GM12878 (cell line): ENCODE measurements around the gene ATG9A.

Experiments used
- EGR1 ChIP-seq, 2 experiments: IDR thresholded peaks; 1 replicate in 1 of 2; 2 replicates in 1 of 2; pipeline ENCODE4 v1.6.1; 2011 to 2012; ENCODE audit warnings: low read depth in 2 of 2, low read length in 2 of 2, borderline replicate concordance in 1 of 2, mild to moderate bottlenecking in 1 of 2, moderate library complexity in 1 of 2
- ESRRA ChIP-seq: IDR thresholded peaks from 2 replicates; pipeline ENCODE4 v1.6.1; 2012; ENCODE audit warnings: mild to moderate bottlenecking, low read length, improper control_type of control experiment
- MXI1 ChIP-seq: fragments of 150-350 bp; IDR thresholded peaks from 2 replicates; pipeline ENCODE4 v1.6.1; 2011; ENCODE audit warnings: low read depth, mild to moderate bottlenecking, inconsistent platforms, low read length, improper control_type of control experiment
- POLR2AphosphoS5 ChIP-seq: IDR thresholded peaks from 2 replicates; pipeline ENCODE4 v1.6.1; 2011; ENCODE audit warnings: mild to moderate bottlenecking, low read length, inconsistent platforms
- YY1 ChIP-seq: IDR thresholded peaks from 2 replicates; pipeline ENCODE4 v1.6.1; 2011; ENCODE audit warnings: low read depth, mild to moderate bottlenecking, low read length
- ZNF217 ChIP-seq: fragments of 450-650 bp; IDR thresholded peaks from 2 replicates; pipeline ENCODE4 v1.6.1; 2017; ENCODE audit warnings: antibody characterized with exemption, mild to moderate bottlenecking
- TF ChIP-seq, protein P1 (sequence below), 3 experiments: IDR thresholded peaks in 2 of 3; conservative IDR thresholded peaks in 1 of 3; 2 replicates each; pipeline ENCODE4 v1.5.1; 2011; ENCODE audit warnings: low read depth in 3 of 3, low read length in 3 of 3, mild to moderate bottlenecking in 3 of 3, control low read depth in 2 of 3, moderate library complexity in 2 of 3, inconsistent platforms in 1 of 3, mixed read lengths in 1 of 3; ENCODE audit not compliant: control insufficient read depth in 2 of 3, insufficient read depth in 1 of 3; ENCODE audit errors: extremely low read depth in 1 of 3
- TF ChIP-seq, protein P2 (sequence below): fragments of 450-650 bp; IDR thresholded peaks from 2 replicates; pipeline ENCODE4 v1.6.1; 2018; ENCODE audit warnings: mild to moderate bottlenecking, low read depth, moderate library complexity; ENCODE audit not compliant: partially characterized antibody
- TF ChIP-seq, protein P3 (sequence below): fragments of 450-650 bp; IDR thresholded peaks from 2 replicates; pipeline ENCODE4 v1.6.1; 2017; ENCODE audit warnings: mild to moderate bottlenecking, moderate library complexity
- TF ChIP-seq, protein P4 (sequence below): IDR thresholded peaks from 2 replicates; pipeline ENCODE4 v1.6.1; 2012; ENCODE audit warnings: low read depth, low read length, improper control_type of control experiment
- TF ChIP-seq, protein P5 (sequence below): fragments of 450-650 bp; IDR thresholded peaks from 2 replicates; pipeline ENCODE4 v1.6.1; 2014; ENCODE audit warnings: mild to moderate bottlenecking

DNA sequence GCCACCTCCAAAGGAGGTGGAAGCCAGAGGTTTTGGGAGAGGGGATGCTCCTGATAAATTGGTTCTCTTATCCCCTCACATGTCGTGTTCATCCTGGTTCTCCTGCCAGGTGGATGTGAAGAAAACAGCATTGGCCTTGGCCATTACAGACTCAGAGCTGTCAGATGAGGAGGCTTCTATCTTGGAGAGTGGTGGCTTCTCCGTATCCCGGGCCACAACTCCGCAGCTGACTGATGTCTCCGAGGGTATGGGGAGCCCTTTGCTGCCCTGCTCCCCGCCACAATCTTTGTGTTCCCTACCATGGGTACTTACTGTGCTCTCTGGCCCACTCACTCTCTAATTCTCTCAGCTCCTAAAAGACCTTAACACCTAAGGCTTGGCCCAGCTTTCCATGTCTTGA is 47.9 kb downstream of the ATG9A start:
- TF ChIP-seq YY1, result no peak
- TF ChIP-seq, protein P1, sequence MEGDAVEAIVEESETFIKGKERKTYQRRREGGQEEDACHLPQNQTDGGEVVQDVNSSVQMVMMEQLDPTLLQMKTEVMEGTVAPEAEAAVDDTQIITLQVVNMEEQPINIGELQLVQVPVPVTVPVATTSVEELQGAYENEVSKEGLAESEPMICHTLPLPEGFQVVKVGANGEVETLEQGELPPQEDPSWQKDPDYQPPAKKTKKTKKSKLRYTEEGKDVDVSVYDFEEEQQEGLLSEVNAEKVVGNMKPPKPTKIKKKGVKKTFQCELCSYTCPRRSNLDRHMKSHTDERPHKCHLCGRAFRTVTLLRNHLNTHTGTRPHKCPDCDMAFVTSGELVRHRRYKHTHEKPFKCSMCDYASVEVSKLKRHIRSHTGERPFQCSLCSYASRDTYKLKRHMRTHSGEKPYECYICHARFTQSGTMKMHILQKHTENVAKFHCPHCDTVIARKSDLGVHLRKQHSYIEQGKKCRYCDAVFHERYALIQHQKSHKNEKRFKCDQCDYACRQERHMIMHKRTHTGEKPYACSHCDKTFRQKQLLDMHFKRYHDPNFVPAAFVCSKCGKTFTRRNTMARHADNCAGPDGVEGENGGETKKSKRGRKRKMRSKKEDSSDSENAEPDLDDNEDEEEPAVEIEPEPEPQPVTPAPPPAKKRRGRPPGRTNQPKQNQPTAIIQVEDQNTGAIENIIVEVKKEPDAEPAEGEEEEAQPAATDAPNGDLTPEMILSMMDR (IDR thresholded peaks at IDR 0.05 in 2 of 3, conservative IDR thresholded peaks at IDR 0.05 in 1 of 3; ENCODE audit: control insufficient read depth in 2 of 3, extremely low read depth in 1 of 3, insufficient read depth in 1 of 3, low read depth in 3 of 3, low read length in 3 of 3), result no peak
- TF ChIP-seq, protein P2, sequence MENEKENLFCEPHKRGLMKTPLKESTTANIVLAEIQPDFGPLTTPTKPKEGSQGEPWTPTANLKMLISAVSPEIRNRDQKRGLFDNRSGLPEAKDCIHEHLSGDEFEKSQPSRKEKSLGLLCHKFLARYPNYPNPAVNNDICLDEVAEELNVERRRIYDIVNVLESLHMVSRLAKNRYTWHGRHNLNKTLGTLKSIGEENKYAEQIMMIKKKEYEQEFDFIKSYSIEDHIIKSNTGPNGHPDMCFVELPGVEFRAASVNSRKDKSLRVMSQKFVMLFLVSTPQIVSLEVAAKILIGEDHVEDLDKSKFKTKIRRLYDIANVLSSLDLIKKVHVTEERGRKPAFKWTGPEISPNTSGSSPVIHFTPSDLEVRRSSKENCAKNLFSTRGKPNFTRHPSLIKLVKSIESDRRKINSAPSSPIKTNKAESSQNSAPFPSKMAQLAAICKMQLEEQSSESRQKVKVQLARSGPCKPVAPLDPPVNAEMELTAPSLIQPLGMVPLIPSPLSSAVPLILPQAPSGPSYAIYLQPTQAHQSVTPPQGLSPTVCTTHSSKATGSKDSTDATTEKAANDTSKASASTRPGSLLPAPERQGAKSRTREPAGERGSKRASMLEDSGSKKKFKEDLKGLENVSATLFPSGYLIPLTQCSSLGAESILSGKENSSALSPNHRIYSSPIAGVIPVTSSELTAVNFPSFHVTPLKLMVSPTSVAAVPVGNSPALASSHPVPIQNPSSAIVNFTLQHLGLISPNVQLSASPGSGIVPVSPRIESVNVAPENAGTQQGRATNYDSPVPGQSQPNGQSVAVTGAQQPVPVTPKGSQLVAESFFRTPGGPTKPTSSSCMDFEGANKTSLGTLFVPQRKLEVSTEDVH, result no peak
- TF ChIP-seq, protein P3, sequence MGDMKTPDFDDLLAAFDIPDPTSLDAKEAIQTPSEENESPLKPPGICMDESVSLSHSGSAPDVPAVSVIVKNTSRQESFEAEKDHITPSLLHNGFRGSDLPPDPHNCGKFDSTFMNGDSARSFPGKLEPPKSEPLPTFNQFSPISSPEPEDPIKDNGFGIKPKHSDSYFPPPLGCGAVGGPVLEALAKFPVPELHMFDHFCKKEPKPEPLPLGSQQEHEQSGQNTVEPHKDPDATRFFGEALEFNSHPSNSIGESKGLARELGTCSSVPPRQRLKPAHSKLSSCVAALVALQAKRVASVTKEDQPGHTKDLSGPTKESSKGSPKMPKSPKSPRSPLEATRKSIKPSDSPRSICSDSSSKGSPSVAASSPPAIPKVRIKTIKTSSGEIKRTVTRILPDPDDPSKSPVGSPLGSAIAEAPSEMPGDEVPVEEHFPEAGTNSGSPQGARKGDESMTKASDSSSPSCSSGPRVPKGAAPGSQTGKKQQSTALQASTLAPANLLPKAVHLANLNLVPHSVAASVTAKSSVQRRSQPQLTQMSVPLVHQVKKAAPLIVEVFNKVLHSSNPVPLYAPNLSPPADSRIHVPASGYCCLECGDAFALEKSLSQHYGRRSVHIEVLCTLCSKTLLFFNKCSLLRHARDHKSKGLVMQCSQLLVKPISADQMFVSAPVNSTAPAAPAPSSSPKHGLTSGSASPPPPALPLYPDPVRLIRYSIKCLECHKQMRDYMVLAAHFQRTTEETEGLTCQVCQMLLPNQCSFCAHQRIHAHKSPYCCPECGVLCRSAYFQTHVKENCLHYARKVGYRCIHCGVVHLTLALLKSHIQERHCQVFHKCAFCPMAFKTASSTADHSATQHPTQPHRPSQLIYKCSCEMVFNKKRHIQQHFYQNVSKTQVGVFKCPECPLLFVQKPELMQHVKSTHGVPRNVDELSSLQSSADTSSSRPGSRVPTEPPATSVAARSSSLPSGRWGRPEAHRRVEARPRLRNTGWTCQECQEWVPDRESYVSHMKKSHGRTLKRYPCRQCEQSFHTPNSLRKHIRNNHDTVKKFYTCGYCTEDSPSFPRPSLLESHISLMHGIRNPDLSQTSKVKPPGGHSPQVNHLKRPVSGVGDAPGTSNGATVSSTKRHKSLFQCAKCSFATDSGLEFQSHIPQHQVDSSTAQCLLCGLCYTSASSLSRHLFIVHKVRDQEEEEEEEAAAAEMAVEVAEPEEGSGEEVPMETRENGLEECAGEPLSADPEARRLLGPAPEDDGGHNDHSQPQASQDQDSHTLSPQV, result no peak
- TF ChIP-seq POLR2AphosphoS5, result no peak
- no peak for TF ChIP-seq EGR1 (IDR thresholded peaks at IDR 0.05; ENCODE audit: borderline replicate concordance in 1 of 2, low read depth in 2 of 2, low read length in 2 of 2)
- TF ChIP-seq MXI1, result no peak
- TF ChIP-seq, protein P4, sequence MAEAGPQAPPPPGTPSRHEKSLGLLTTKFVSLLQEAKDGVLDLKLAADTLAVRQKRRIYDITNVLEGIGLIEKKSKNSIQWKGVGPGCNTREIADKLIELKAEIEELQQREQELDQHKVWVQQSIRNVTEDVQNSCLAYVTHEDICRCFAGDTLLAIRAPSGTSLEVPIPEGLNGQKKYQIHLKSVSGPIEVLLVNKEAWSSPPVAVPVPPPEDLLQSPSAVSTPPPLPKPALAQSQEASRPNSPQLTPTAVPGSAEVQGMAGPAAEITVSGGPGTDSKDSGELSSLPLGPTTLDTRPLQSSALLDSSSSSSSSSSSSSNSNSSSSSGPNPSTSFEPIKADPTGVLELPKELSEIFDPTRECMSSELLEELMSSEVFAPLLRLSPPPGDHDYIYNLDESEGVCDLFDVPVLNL, result no peak
- TF ChIP-seq ZNF217, result no peak
- no peak for TF ChIP-seq ESRRA
- TF ChIP-seq, protein P5, sequence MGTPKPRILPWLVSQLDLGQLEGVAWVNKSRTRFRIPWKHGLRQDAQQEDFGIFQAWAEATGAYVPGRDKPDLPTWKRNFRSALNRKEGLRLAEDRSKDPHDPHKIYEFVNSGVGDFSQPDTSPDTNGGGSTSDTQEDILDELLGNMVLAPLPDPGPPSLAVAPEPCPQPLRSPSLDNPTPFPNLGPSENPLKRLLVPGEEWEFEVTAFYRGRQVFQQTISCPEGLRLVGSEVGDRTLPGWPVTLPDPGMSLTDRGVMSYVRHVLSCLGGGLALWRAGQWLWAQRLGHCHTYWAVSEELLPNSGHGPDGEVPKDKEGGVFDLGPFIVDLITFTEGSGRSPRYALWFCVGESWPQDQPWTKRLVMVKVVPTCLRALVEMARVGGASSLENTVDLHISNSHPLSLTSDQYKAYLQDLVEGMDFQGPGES, result no peak
